GM23338 (cell line): ENCODE data around the gene EIF3L. TPM values are rescaled to one million over a fixed set of nuclear protein-coding genes. Genes with fewer than 3 reads are reported as not detected.

Experiments used
- ATAC-seq: fragments of 200-7000 bp; cut with Tn5 transposase; 3 replicates; pipeline ENCODE4 v1.9.1; 2020
- DNase-seq: peaks from one replicate; pipeline ENCODE4 v3.0.0-alpha.2; 2015; ENCODE audit warnings: low spot score
- H2AFZ ChIP-seq: fragments of 200-600 bp; sonication (generic); 2 replicates; pipeline ENCODE4 v1.8.0; 2016; ENCODE audit warnings: antibody characterized with exemption, mild to moderate bottlenecking, moderate library complexity
- H3F3A ChIP-seq: fragments of 200-600 bp; sonication (generic); replicated peaks from 2 replicates; pipeline ENCODE4 v1.8.0; 2017; ENCODE audit warnings: antibody characterized with exemption, mixed run types, low read depth
- H3K27ac ChIP-seq: fragments of 200-600 bp; sonication (generic); 2 replicates; pipeline ENCODE4 v1.6.1; 2016; ENCODE audit warnings: low read depth
- H3K27me3 ChIP-seq: fragments of 200-600 bp; sonication (generic); 2 replicates; pipeline ENCODE4 v1.8.0; 2016; ENCODE audit warnings: mild to moderate bottlenecking, mixed run types, moderate library complexity; ENCODE audit not compliant: insufficient read depth
- H3K36me3 ChIP-seq: fragments of 200-600 bp; sonication (generic); 2 replicates; pipeline ENCODE4 v1.8.0; 2016; ENCODE audit warnings: mild to moderate bottlenecking; ENCODE audit not compliant: insufficient read depth
- H3K4me1 ChIP-seq: fragments of 200-600 bp; sonication (generic); 2 replicates; pipeline ENCODE4 v1.8.0; 2016; ENCODE audit warnings: mild to moderate bottlenecking, moderate library complexity; ENCODE audit not compliant: insufficient read depth
- H3K4me2 ChIP-seq: fragments of 200-600 bp; sonication (generic); 2 replicates; pipeline ENCODE4 v1.7.1; 2017; ENCODE audit warnings: mixed run types
- H3K4me3 ChIP-seq: fragments of 200-600 bp; sonication (generic); 2 replicates; pipeline ENCODE4 v1.6.1; 2016; ENCODE audit warnings: mixed run types
- H3K79me2 ChIP-seq: fragments of 200-600 bp; sonication (generic); replicated peaks from 2 replicates; pipeline ENCODE4 v1.8.0; 2017; ENCODE audit warnings: mild to moderate bottlenecking; ENCODE audit not compliant: insufficient read depth
- H3K9me2 ChIP-seq: fragments of 200-600 bp; sonication (generic); 2 replicates; pipeline ENCODE4 v1.8.0; 2017; ENCODE audit not compliant: insufficient read depth
- H4K20me1 ChIP-seq: fragments of 200-600 bp; sonication (generic); replicated peaks from 2 replicates; pipeline ENCODE4 v1.8.0; 2017; ENCODE audit warnings: mild to moderate bottlenecking; ENCODE audit not compliant: insufficient read depth
- H3K27ac Mint-ChIP-seq: 2 replicates; pipeline ENCODE4 v1.8.0; 2020; ENCODE audit warnings: inconsistent platforms, mild to moderate bottlenecking, moderate library complexity, mixed read lengths
- H3K27me3 Mint-ChIP-seq: 3 replicates; pipeline ENCODE4 v1.8.0; 2022; ENCODE audit warnings: low read depth, mild to moderate bottlenecking, moderate library complexity, mixed read lengths, inconsistent platforms; ENCODE audit not compliant: insufficient read depth, poor library complexity
- H3K36me3 Mint-ChIP-seq: 3 replicates; pipeline ENCODE4 v1.8.0; 2021; ENCODE audit warnings: low read depth, mild to moderate bottlenecking, inconsistent platforms, moderate library complexity, mixed read lengths
- H3K4me1 Mint-ChIP-seq: 3 replicates; pipeline ENCODE4 v1.8.0; 2020; ENCODE audit warnings: mild to moderate bottlenecking, inconsistent platforms, mixed read lengths
- H3K4me3 Mint-ChIP-seq: 3 replicates; pipeline ENCODE4 v1.8.0; 2021; ENCODE audit warnings: moderate library complexity, mild to moderate bottlenecking, inconsistent platforms, mixed read lengths
- H3K9me3 Mint-ChIP-seq: 3 replicates; pipeline ENCODE4 v1.8.0; 2020; ENCODE audit warnings: moderate library complexity, mild to moderate bottlenecking, inconsistent platforms, mixed read lengths
- EZH2phosphoT487 ChIP-seq: fragments of 200-600 bp; sonication (generic); IDR thresholded peaks from one replicate; pipeline ENCODE4 v1.8.1; 2018; ENCODE audit warnings: antibody characterized with exemption; ENCODE audit not compliant: unreplicated experiment
- JUNB ChIP-seq: IDR thresholded peaks from one replicate; pipeline ENCODE4 v1.6.1; 2016; ENCODE audit warnings: antibody characterized with exemption; ENCODE audit not compliant: unreplicated experiment
- NANOG ChIP-seq: IDR thresholded peaks from 2 replicates; pipeline ENCODE4 v1.6.1; 2016; ENCODE audit warnings: antibody characterized with exemption, borderline replicate concordance
- POLR2AphosphoS5 ChIP-seq: IDR thresholded peaks from 2 replicates; pipeline ENCODE4 v1.6.1; 2016; ENCODE audit warnings: antibody characterized with exemption, low read depth
- STAT1 ChIP-seq: IDR thresholded peaks from one replicate; pipeline ENCODE4 v1.6.1; 2016; ENCODE audit warnings: antibody characterized with exemption; ENCODE audit not compliant: unreplicated experiment
- polyA plus RNA-seq: library from polyadenylated mRNA; unstranded; fragments of >200 nt; fragmentation: Nextera tagmentation; extraction: Ambion mirVana; gene quantifications from 2 replicates; pipeline ENCODE4 v1.2.1, GENCODE V29; 2016
- total RNA-seq: library from RNA; depleted of rRNA; stranded (reverse); fragments of >200 nt; shearing (Covaris generic); gene quantifications from 2 replicates; pipeline ENCODE4 v1.2.3, GENCODE V29; 2014
- TF ChIP-seq, protein P1 (sequence below): fragments of 250-450 bp; sonication (Bioruptor Pico); IDR thresholded peaks from 2 replicates; pipeline ENCODE4 v1.5.0; 2020; ENCODE audit warnings: mild to moderate bottlenecking, moderate library complexity
- TF ChIP-seq, protein P2 (sequence below): IDR thresholded peaks from 2 replicates; pipeline ENCODE4 v1.6.1; 2016; ENCODE audit warnings: antibody characterized with exemption
- TF ChIP-seq, protein P3 (sequence below): IDR thresholded peaks from one replicate; pipeline ENCODE4 v1.6.1; 2018; ENCODE audit warnings: antibody characterized with exemption; ENCODE audit not compliant: unreplicated experiment
- TF ChIP-seq, protein P4 (sequence below), 2 experiments: fragments of 200-600 bp in 1 of 2; sonication (generic) in 1 of 2; conservative IDR thresholded peaks; 2 replicates each; pipeline versions ENCODE4 v1.5.1 to v1.6.1; 2016 to 2017; ENCODE audit warnings: antibody characterized with exemption in 2 of 2, low read depth in 2 of 2, mild to moderate bottlenecking in 2 of 2, moderate library complexity in 1 of 2

EIF3L gene
- total and polyA plus RNA-seq, 2 experiments from 2014 or later = 430 to 459 TPM

DNA sequence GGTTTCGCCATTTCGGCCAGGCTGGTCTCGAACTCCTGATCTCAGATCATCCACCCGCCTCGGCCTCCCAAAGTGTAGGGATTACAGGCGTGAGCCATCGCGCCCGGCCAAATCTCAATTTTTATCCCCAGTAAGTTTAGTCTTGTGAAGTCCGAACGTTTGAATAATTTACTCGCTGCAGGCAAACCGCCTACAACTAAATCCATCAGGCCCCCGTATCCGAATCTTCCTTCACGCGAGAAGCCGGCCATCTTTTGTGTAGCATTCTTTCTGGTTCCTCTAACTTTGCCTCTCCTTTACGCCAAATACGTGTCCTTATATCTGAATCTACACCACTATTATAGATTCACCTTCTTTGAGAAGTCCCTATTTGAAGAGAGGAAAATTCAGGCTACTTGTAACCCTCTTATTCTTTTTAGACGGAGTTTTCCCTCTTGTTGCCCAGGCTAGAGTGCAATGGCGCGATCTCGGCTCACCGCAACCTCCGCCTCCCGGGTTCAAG lies 581 bp upstream of the EIF3L start:
- peaks cover 8% of the 10 kb centered on the region for H3K4me1 ChIP-seq
- peak overlapping the region; percentile 97 for H3K4me3 Mint-ChIP-seq
- peaks cover 32% of the 10 kb centered on the region for H3K36me3 ChIP-seq
- peaks cover 7% of the 10 kb centered on the region for H3K27me3 Mint-ChIP-seq
- H3K79me2 ChIP-seq = peaks cover 62% of the 10 kb centered on the region
- peak overlapping the region; percentile 99 for H3K27ac ChIP-seq
- H3K9me2 ChIP-seq = no peaks in the 10 kb centered on the region
- no peaks in the 10 kb centered on the region for H3K27me3 ChIP-seq
- H3K4me2 ChIP-seq = peak overlapping the region; percentile 95
- peaks cover 11% of the 10 kb centered on the region for H3K4me1 Mint-ChIP-seq
- peak overlapping the region; percentile 98 for H3K4me3 ChIP-seq
- H2AFZ ChIP-seq = peak overlapping the region; percentile 69; the same call in 1 of the 2 replicates
- H3F3A ChIP-seq = peaks cover 40% of the 10 kb centered on the region
- H3K9me3 Mint-ChIP-seq = peaks cover 15% of the 10 kb centered on the region
- peak overlapping the region; percentile 99 for H3K27ac Mint-ChIP-seq
- ATAC-seq (no peak), DNase-seq (peak; percentile 57)
- peaks cover 31% of the 10 kb centered on the region for H4K20me1 ChIP-seq
- no peak for TF ChIP-seq POLR2AphosphoS5
- H3K36me3 Mint-ChIP-seq = peaks cover 49% of the 10 kb centered on the region

DNA sequence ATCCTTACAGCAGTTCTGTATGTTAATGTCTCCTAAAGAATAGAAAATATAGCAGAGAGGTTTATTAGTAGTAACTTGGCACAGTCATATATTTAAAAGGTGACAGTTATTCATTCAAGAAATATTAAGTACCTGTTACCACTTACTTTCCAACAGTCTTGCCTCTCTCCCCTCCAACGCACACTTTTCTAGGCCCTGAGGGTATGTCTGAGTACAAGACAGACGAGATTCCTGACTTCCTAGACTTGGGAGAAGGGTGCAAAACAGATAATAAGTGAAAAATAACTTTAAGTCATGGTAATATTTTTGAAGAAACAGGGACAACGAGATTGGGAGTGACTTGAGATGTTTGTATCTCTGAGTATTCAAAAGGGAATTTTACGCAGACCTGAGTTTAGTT lies 1.6 kb downstream of the EIF3L start:
- Histone ChIP-seq H3K9me2 (no peaks in the 10 kb centered on the region), H3F3A (peaks cover 45% of the 10 kb centered on the region), H3K4me2 (peak overlapping the region; percentile 95; the same call in 1 of the 2 replicates), H3K27me3 (no peaks in the 10 kb centered on the region), H4K20me1 (peaks cover 51% of the 10 kb centered on the region), H2AFZ (no peak overlapping the region), H3K36me3 (peaks cover 53% of the 10 kb centered on the region), H3K4me1 (peaks cover 8% of the 10 kb centered on the region), H3K27ac (no peak overlapping the region), H3K79me2 (peaks cover 83% of the 10 kb centered on the region), H3K4me3 (peak overlapping the region; percentile 98; the same call in 1 of the 2 replicates)
- peaks cover 7% of the 10 kb centered on the region for H3K9me3 Mint-ChIP-seq
- peaks cover 11% of the 10 kb centered on the region for H3K4me1 Mint-ChIP-seq
- no peak overlapping the region for H3K27ac Mint-ChIP-seq
- peaks cover 6% of the 10 kb centered on the region for H3K27me3 Mint-ChIP-seq
- peak overlapping the region; percentile 97 for H3K4me3 Mint-ChIP-seq
- peaks cover 71% of the 10 kb centered on the region for H3K36me3 Mint-ChIP-seq
- no peak for DNase-seq
- no peak for ATAC-seq
- TF ChIP-seq, protein P1, sequence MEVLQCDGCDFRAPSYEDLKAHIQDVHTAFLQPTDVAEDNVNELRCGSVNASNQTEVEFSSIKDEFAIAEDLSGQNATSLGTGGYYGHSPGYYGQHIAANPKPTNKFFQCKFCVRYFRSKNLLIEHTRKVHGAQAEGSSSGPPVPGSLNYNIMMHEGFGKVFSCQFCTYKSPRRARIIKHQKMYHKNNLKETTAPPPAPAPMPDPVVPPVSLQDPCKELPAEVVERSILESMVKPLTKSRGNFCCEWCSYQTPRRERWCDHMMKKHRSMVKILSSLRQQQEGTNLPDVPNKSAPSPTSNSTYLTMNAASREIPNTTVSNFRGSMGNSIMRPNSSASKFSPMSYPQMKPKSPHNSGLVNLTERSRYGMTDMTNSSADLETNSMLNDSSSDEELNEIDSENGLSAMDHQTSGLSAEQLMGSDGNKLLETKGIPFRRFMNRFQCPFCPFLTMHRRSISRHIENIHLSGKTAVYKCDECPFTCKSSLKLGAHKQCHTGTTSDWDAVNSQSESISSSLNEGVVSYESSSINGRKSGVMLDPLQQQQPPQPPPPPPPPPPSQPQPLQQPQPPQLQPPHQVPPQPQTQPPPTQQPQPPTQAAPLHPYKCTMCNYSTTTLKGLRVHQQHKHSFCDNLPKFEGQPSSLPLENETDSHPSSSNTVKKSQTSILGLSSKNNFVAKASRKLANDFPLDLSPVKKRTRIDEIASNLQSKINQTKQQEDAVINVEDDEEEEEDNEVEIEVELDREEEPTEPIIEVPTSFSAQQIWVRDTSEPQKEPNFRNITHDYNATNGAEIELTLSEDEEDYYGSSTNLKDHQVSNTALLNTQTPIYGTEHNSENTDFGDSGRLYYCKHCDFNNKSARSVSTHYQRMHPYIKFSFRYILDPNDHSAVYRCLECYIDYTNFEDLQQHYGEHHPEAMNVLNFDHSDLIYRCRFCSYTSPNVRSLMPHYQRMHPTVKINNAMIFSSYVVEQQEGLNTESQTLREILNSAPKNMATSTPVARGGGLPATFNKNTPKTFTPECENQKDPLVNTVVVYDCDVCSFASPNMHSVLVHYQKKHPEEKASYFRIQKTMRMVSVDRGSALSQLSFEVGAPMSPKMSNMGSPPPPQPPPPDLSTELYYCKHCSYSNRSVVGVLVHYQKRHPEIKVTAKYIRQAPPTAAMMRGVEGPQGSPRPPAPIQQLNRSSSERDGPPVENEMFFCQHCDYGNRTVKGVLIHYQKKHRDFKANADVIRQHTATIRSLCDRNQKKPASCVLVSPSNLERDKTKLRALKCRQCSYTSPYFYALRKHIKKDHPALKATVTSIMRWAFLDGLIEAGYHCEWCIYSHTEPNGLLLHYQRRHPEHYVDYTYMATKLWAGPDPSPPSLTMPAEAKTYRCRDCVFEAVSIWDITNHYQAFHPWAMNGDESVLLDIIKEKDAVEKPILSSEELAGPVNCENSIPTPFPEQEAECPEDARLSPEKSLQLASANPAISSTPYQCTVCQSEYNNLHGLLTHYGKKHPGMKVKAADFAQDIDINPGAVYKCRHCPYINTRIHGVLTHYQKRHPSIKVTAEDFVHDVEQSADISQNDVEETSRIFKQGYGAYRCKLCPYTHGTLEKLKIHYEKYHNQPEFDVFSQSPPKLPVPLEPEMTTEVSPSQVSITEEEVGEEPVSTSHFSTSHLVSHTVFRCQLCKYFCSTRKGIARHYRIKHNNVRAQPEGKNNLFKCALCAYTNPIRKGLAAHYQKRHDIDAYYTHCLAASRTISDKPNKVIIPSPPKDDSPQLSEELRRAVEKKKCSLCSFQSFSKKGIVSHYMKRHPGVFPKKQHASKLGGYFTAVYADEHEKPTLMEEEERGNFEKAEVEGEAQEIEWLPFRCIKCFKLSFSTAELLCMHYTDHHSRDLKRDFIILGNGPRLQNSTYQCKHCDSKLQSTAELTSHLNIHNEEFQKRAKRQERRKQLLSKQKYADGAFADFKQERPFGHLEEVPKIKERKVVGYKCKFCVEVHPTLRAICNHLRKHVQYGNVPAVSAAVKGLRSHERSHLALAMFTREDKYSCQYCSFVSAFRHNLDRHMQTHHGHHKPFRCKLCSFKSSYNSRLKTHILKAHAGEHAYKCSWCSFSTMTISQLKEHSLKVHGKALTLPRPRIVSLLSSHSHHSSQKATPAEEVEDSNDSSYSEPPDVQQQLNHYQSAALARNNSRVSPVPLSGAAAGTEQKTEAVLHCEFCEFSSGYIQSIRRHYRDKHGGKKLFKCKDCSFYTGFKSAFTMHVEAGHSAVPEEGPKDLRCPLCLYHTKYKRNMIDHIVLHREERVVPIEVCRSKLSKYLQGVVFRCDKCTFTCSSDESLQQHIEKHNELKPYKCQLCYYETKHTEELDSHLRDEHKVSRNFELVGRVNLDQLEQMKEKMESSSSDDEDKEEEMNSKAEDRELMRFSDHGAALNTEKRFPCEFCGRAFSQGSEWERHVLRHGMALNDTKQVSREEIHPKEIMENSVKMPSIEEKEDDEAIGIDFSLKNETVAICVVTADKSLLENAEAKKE (CRISPR knock-in tag) = no peak
- TF ChIP-seq, protein P2, sequence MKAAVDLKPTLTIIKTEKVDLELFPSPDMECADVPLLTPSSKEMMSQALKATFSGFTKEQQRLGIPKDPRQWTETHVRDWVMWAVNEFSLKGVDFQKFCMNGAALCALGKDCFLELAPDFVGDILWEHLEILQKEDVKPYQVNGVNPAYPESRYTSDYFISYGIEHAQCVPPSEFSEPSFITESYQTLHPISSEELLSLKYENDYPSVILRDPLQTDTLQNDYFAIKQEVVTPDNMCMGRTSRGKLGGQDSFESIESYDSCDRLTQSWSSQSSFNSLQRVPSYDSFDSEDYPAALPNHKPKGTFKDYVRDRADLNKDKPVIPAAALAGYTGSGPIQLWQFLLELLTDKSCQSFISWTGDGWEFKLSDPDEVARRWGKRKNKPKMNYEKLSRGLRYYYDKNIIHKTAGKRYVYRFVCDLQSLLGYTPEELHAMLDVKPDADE = no peak
- TF ChIP-seq POLR2AphosphoS5 (no peak), STAT1 (no peak), EZH2phosphoT487 (no peak), NANOG (no peak), JUNB (no peak)
- TF ChIP-seq, protein P3, sequence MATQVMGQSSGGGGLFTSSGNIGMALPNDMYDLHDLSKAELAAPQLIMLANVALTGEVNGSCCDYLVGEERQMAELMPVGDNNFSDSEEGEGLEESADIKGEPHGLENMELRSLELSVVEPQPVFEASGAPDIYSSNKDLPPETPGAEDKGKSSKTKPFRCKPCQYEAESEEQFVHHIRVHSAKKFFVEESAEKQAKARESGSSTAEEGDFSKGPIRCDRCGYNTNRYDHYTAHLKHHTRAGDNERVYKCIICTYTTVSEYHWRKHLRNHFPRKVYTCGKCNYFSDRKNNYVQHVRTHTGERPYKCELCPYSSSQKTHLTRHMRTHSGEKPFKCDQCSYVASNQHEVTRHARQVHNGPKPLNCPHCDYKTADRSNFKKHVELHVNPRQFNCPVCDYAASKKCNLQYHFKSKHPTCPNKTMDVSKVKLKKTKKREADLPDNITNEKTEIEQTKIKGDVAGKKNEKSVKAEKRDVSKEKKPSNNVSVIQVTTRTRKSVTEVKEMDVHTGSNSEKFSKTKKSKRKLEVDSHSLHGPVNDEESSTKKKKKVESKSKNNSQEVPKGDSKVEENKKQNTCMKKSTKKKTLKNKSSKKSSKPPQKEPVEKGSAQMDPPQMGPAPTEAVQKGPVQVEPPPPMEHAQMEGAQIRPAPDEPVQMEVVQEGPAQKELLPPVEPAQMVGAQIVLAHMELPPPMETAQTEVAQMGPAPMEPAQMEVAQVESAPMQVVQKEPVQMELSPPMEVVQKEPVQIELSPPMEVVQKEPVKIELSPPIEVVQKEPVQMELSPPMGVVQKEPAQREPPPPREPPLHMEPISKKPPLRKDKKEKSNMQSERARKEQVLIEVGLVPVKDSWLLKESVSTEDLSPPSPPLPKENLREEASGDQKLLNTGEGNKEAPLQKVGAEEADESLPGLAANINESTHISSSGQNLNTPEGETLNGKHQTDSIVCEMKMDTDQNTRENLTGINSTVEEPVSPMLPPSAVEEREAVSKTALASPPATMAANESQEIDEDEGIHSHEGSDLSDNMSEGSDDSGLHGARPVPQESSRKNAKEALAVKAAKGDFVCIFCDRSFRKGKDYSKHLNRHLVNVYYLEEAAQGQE = no peak
- TF ChIP-seq, protein P4, sequence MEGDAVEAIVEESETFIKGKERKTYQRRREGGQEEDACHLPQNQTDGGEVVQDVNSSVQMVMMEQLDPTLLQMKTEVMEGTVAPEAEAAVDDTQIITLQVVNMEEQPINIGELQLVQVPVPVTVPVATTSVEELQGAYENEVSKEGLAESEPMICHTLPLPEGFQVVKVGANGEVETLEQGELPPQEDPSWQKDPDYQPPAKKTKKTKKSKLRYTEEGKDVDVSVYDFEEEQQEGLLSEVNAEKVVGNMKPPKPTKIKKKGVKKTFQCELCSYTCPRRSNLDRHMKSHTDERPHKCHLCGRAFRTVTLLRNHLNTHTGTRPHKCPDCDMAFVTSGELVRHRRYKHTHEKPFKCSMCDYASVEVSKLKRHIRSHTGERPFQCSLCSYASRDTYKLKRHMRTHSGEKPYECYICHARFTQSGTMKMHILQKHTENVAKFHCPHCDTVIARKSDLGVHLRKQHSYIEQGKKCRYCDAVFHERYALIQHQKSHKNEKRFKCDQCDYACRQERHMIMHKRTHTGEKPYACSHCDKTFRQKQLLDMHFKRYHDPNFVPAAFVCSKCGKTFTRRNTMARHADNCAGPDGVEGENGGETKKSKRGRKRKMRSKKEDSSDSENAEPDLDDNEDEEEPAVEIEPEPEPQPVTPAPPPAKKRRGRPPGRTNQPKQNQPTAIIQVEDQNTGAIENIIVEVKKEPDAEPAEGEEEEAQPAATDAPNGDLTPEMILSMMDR (conservative IDR thresholded peaks at IDR 0.05; ENCODE audit: low read depth in 2 of 2) = no peak
